MM.1S (cell line): ENCODE results near the gene TOMT.

Experiments
- DNase-seq: peaks from one replicate; pipeline ENCODE4 v3.0.0-alpha.2; 2015
- H2AFZ ChIP-seq: fragments of 300-600 bp; sonication (generic); 2 replicates; pipeline ENCODE4 v1.6.0; 2016; ENCODE audit warnings: antibody characterized with exemption, low read length
- H3F3A ChIP-seq: fragments of 300-600 bp; sonication (generic); 2 replicates; pipeline ENCODE4 v1.6.1; 2016; ENCODE audit warnings: mild to moderate bottlenecking, antibody characterized with exemption, low read length, moderate library complexity, mixed read lengths; ENCODE audit not compliant: insufficient read depth
- H3K27ac ChIP-seq: fragments of 300-600 bp; sonication (generic); 2 replicates; pipeline ENCODE4 v1.5.1; 2016; ENCODE audit warnings: mild to moderate bottlenecking, low read length
- H3K27me3 ChIP-seq: fragments of 300-600 bp; sonication (generic); replicated peaks from 2 replicates; pipeline ENCODE4 v1.6.0; 2016; ENCODE audit warnings: low read length; ENCODE audit not compliant: insufficient read depth
- H3K36me3 ChIP-seq: fragments of 300-600 bp; sonication (generic); replicated peaks from 2 replicates; pipeline ENCODE4 v1.6.1; 2016; ENCODE audit warnings: mild to moderate bottlenecking, low read length, mixed read lengths; ENCODE audit not compliant: insufficient read depth
- H3K4me1 ChIP-seq: fragments of 300-600 bp; sonication (generic); 2 replicates; pipeline ENCODE4 v1.6.1; 2016; ENCODE audit warnings: low read length, mixed read lengths
- H3K4me2 ChIP-seq: fragments of 300-600 bp; sonication (generic); 2 replicates; pipeline ENCODE4 v1.6.0; 2016; ENCODE audit warnings: low read depth, low read length
- H3K4me3 ChIP-seq: fragments of 300-600 bp; sonication (generic); 2 replicates; pipeline ENCODE4 v1.5.1; 2016; ENCODE audit warnings: low read length, mixed read lengths
- H3K79me2 ChIP-seq: fragments of 300-600 bp; sonication (generic); 2 replicates; pipeline ENCODE4 v1.6.1; 2016; ENCODE audit warnings: mixed run types, low read length, mixed read lengths
- H3K9ac ChIP-seq: fragments of 300-600 bp; sonication (generic); 2 replicates; pipeline ENCODE4 v1.6.1; 2016; ENCODE audit warnings: low read length, mixed read lengths
- H3K9me2 ChIP-seq: fragments of 300-600 bp; sonication (generic); replicated peaks from 2 replicates; pipeline ENCODE4 v1.6.1; 2016; ENCODE audit warnings: mild to moderate bottlenecking, low read length, mixed read lengths; ENCODE audit not compliant: insufficient read depth
- H3K9me3 ChIP-seq: fragments of 300-600 bp; sonication (generic); replicated peaks from 2 replicates; pipeline ENCODE4 v1.6.1; 2016; ENCODE audit warnings: mild to moderate bottlenecking, low read length, mixed read lengths; ENCODE audit not compliant: insufficient read depth
- H4K20me1 ChIP-seq: fragments of 300-600 bp; sonication (generic); 2 replicates; pipeline ENCODE4 v1.6.1; 2016; ENCODE audit warnings: mild to moderate bottlenecking, low read length, moderate library complexity, mixed read lengths; ENCODE audit not compliant: insufficient read depth
- CTCF ChIP-seq: fragments of 300-600 bp; sonication (generic); IDR thresholded peaks from 2 replicates; pipeline ENCODE4 v1.5.1; 2016; ENCODE audit warnings: antibody characterized with exemption, low read length, mixed read lengths
- EZH2 ChIP-seq: fragments of 300-600 bp; sonication (generic); optimal IDR thresholded peaks from 2 replicates; pipeline ENCODE3; 2017; ENCODE audit warnings: low read depth, mild to moderate bottlenecking, antibody characterized with exemption, low read length, mixed read lengths
- EZH2phosphoT487 ChIP-seq: fragments of 300-600 bp; sonication (generic); IDR thresholded peaks from 2 replicates; pipeline ENCODE4 v1.6.1; 2018; ENCODE audit warnings: antibody characterized with exemption, low read length

Gene TOMT

DNA sequence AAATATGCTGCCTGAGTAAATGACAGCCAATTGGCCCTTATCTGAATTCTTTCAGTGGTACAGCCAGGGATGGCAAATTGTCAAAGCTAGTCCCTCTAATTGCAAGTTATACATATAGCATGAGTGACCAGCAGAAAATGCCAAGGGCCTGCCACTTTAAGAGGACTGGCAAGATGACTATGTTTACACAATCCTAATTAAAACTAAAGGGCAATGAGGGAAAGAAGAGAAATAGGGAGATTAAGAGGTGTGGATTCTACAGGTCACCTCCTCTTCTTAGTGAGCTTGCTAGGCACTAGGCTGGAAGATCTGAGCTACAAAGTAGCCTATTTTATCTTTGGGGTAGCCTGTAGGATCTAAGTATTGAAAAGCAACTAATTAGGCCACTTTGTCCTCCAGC lies 38.9 kb upstream of the TOMT start:
- TF ChIP-seq EZH2 (no peak), CTCF (no peak), EZH2phosphoT487 (no peak)
- Histone ChIP-seq H3K79me2 (peaks cover 99% of the 10 kb centered on the region), H3K9me2 (no peaks in the 10 kb centered on the region), H3K9ac (no peak overlapping the region), H3K9me3 (no peaks in the 10 kb centered on the region), H3K4me3 (no peak overlapping the region), H3K27me3 (no peaks in the 10 kb centered on the region), H3F3A (peaks cover 21% of the 10 kb centered on the region), H3K4me1 (peaks cover 27% of the 10 kb centered on the region), H4K20me1 (peaks cover 4% of the 10 kb centered on the region; the same call in 1 of the 2 replicates), H3K4me2 (no peak overlapping the region), H3K27ac (no peak overlapping the region), H3K36me3 (no peaks in the 10 kb centered on the region), H2AFZ (no peak overlapping the region)
- no peak for DNase-seq

- no peak overlapping the region for H3K9ac ChIP-seq
- TF ChIP-seq EZH2phosphoT487 (no peak), EZH2 (no peak), CTCF (no peak)
Observed at GRCh38 chr11:72067266-72067665, 38.5 kb upstream of the TOMT start.

GRCh38 chr11:72067676-72068075 lies 38.0 kb upstream of the TOMT start:
- Histone ChIP-seq H3K9me2 (no peaks in the 10 kb centered on the region), H3K9ac (no peak overlapping the region), H3K4me3 (no peak overlapping the region), H3F3A (peaks cover 29% of the 10 kb centered on the region), H3K79me2 (peaks cover 99% of the 10 kb centered on the region), H3K36me3 (no peaks in the 10 kb centered on the region), H2AFZ (no peak overlapping the region), H4K20me1 (peaks cover 4% of the 10 kb centered on the region; the same call in 1 of the 2 replicates), H3K27me3 (no peaks in the 10 kb centered on the region), H3K4me1 (peaks cover 35% of the 10 kb centered on the region), H3K9me3 (no peaks in the 10 kb centered on the region), H3K4me2 (no peak overlapping the region), H3K27ac (no peak overlapping the region)
- DNase-seq, result no peak
- TF ChIP-seq CTCF (no peak), EZH2 (no peak), EZH2phosphoT487 (no peak)

More at GRCh38 chr11:72067266-72067665, 38.5 kb upstream of the TOMT start:
- Histone ChIP-seq H3K27me3 (no peaks in the 10 kb centered on the region), H4K20me1 (peaks cover 4% of the 10 kb centered on the region; the same call in 1 of the 2 replicates), H3K4me3 (no peak overlapping the region), H3K79me2 (peaks cover 99% of the 10 kb centered on the region), H3K4me2 (no peak overlapping the region), H3K27ac (no peak overlapping the region), H3K36me3 (no peaks in the 10 kb centered on the region), H3K9me2 (no peaks in the 10 kb centered on the region), H2AFZ (no peak overlapping the region), H3K4me1 (peaks cover 31% of the 10 kb centered on the region), H3K9me3 (no peaks in the 10 kb centered on the region), H3F3A (peaks cover 25% of the 10 kb centered on the region)
- no peak for DNase-seq
